ENCODE data around the gene CRYGB. TPM values are rescaled to one million over a fixed set of nuclear protein-coding genes. Genes with fewer than 3 reads are reported as not detected.
"Not testable (repeated sequence)": the region's sequence is repeated elsewhere in the genome, so short reads cannot be mapped to it uniquely, and the experiment has no call there.

Gene CRYGB
- total RNA-seq, 1 donor from 2014 or later, result not detected

GRCh38 chr2:208122248-208122647, 23.7 kb downstream of the CRYGB start:
- no peak for DNase-seq (ENCODE audit: low spot score in 2 of 2)
- peak; percentile 99 for FAIRE-seq

DNA sequence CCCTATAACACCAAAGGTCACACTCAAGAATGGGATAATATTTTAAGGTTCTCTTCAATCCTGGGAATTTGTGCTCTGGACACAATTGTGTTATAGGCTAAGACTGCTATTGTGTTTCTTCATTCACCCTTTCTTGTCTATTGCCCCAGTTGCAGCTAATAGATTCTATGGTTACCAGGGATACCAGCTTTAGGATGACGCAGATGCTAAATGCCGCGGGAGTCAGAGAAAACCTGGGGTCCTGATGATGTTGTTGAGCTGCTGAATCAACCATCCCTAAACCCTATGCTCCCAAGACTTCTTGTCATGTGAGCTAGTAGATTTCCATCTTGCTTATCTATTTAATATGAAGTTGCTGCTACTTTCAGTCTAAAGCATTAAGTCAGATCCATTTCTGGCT, 27.0 kb downstream of the CRYGB start:
- no peak for FAIRE-seq
- DNase-seq (ENCODE audit: low spot score in 2 of 2), result no peak

GRCh38 chr2:208117390-208117789, 28.6 kb downstream of the CRYGB start:
- not testable (repeated sequence) for DNase-seq (ENCODE audit: low spot score in 2 of 2); FAIRE-seq

- FAIRE-seq (no peak), DNase-seq (ENCODE audit: low spot score in 2 of 2) (no peak)
These were observed 33.0 kb downstream of the CRYGB start for GRCh38 chr2:208112969-208113368.

GRCh38 chr2:208112273-208112745, 33.6 kb downstream of the CRYGB start:
- not testable (repeated sequence) for DNase-seq (ENCODE audit: low spot score in 2 of 2)

DNA sequence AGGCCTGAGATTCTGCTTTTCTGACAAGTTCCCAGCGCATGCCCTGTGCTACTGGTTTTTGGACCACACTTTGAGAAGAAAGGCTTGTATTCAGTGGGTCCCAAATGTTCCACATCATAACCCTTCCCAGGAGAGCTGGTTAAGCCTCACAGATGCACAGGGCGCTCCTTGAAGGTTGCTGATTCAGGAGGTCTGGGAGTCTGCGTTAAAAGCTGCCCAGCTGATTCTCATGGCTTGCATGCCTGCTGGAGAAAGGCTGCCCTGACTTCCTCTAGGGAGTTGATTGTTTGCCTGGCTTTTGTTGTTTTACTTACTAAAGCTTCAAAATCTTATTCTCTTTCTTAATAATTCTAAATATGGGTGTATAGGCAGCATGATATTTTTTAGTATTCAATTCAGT, 42.3 kb downstream of the CRYGB start:
- FAIRE-seq, result no peak

More at GRCh38 chr2:208112273-208112745, 33.6 kb downstream of the CRYGB start:
- FAIRE-seq, result not testable (repeated sequence)

GRCh38 chr2:208101716-208102631, 44.0 kb downstream of the CRYGB start:
- no peak for FAIRE-seq
- DNase-seq (ENCODE audit: low spot score in 2 of 2), result peak in 1 of 2 donors; percentile 42

More for the DNA sequence above, 42.3 kb downstream of the CRYGB start:
- no peak for DNase-seq (ENCODE audit: low spot score in 2 of 2)

- DNase-seq (ENCODE audit: low spot score in 2 of 2) (no peak), FAIRE-seq (no peak)
These were observed 46.1 kb downstream of the CRYGB start for GRCh38 chr2:208099682-208100470.

- DNase-seq (ENCODE audit: low spot score in 2 of 2); FAIRE-seq: not testable (repeated sequence)
These were observed 47.3 kb downstream of the CRYGB start for GRCh38 chr2:208098701-208099100.

GRCh38 chr2:208098267-208098666, 47.7 kb downstream of the CRYGB start:
- no peak for DNase-seq (ENCODE audit: low spot score in 2 of 2)
- FAIRE-seq, result no peak

DNA sequence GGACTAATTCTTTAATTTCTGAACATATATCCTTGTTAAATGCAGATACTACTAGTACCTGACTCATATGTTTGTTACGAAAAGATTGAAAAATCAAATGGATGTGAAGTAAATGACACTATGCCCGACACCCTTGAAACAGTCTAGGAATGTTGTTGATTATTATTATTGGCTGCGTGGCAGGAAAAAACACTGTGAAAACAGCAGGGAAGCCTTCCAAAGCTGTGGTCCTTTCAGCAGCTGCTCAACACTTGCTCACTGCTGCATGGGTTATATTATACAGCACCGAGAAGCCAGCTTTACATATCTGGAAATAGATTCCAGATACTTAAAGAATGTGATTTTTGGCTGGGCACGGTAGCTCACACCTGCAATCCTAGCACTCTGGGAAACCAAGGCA, 48.2 kb downstream of the CRYGB start:
- DNase-seq (ENCODE audit: low spot score in 2 of 2) (no peak), FAIRE-seq (no peak)

DNA sequence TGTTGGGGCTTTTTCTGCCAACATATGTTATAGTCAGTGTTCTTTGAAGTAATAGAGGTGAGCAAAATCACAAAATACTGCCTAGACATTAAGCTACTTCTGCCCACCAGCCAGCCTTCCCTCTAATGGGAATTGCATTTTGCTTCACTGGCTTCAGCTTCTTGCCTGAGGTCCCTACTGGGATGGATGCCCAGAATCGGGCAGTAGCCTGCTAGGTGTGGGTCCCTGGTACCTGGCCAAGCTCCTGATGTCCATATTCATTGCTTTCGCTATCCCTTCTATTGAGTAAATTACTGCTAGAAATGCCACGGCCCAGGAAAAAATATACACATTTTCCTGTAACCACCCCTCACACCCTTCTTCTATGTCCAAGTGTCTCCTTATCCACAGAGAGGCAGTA, 48.6 kb downstream of the CRYGB start:
- DNase-seq (ENCODE audit: low spot score in 2 of 2) (no peak), FAIRE-seq (no peak)

GRCh38 chr2:208096080-208096479, 49.9 kb downstream of the CRYGB start:
- DNase-seq (ENCODE audit: low spot score in 2 of 2) (no peak), FAIRE-seq (no peak)

DNA sequence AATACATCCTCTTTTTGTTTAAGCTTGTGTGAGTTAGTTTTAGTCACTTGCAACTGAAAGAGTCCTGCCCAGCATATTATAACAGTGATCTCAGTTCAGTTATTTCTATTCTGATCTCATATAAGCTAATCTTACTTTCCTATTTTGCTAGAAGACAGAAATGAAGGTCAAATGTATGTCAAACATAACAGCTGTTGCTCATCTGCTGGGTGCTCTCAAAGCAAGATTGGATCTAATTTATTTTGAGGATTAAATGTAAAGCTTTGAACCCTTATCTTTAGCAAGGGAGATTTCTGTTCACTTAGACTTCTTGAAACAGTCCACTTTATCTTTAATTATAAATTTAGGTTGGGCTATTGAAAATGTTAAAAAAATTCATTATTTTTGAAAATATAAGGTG, 52.8 kb downstream of the CRYGB start:
- FAIRE-seq, result no peak
- no peak for DNase-seq (ENCODE audit: low spot score in 2 of 2)

Other genes starting within 250 kb of the CRYGB start
- gene PLEKHM3, start 120.6 kb downstream of the CRYGB start, total RNA-seq, result 34.6 TPM
- gene CRYGD, start 21.6 kb downstream of the CRYGB start, total RNA-seq, result 2.4 TPM
- gene CRYGC, start 16.3 kb downstream of the CRYGB start, total RNA-seq, result not detected
- not detected for gene CRYGA, start 17.4 kb upstream of the CRYGB start, total RNA-seq
- gene C2orf80, start 43.9 kb upstream of the CRYGB start, total RNA-seq, result 38.3 TPM
- gene IDH1, start 108.9 kb upstream of the CRYGB start, total RNA-seq, result 271 TPM
- gene PIKFYVE, start 120.1 kb upstream of the CRYGB start, total RNA-seq, result 46.9 TPM

All from frontal cortex (tissue), 4 donors.